K562 (cell line): ENCODE results near the gene DIAPH3. TPM values are rescaled to one million over a fixed set of nuclear protein-coding genes. Genes with fewer than 3 reads are reported as not detected.

Experiments
- ATAC-seq: fragments of 200-7000 bp; cut with Tn5 transposase; 3 replicates; pipeline ENCODE4 v1.9.1; 2020; ENCODE audit warnings: moderate library complexity
- BruUV-seq: library from RNA; stranded (reverse); fragments of 400-500 nt; replicated peaks from 2 replicates; lab custom pipeline; 2021; lab: Mats Ljungman, UMichigan
- CTCF ChIA-PET: fragments of 300-600 bp; formaldehyde crosslinking; extraction: SDS; loops from one replicate; lab custom pipeline; 2021; ENCODE audit warnings: low intra/inter-chr PET ratio; lab: Yijun Ruan, JAX
- POLR2A ChIA-PET: fragments of 300-600, 350-650 bp; sonication (Branson Sonifier 250); formaldehyde crosslinking; extraction: SDS; loops from one replicate; lab custom pipeline; 2021; ENCODE audit warnings: antibody characterized with exemption, inconsistent platforms; lab: Yijun Ruan, JAX
- DNase-seq, 4 experiments: peaks; one replicate each; pipeline versions ENCODE4 v3.0.0 to v3.0.0-alpha.2; 2011 to 2018; ENCODE audit warnings: low spot score in 3 of 4, mixed read lengths in 3 of 4; ENCODE audit errors: extremely low read depth in 1 of 4
- FAIRE-seq: peaks from 2 replicates; lab custom pipeline; 2011; peaks lifted over from hg19 to GRCh38; lab: Jason Lieb, UNC
- H2AFZ ChIP-seq: 2 replicates; pipeline ENCODE4 v1.6.0; 2011; ENCODE audit warnings: low read depth, low read length, control low read depth, inconsistent platforms
- H3K27ac ChIP-seq: fragments of 200-600 bp; 3 replicates; pipeline ENCODE4 v1.8.0; 2011; ENCODE audit warnings: low read depth, mild to moderate bottlenecking, control low read depth, inconsistent platforms, low read length, moderate library complexity, mixed read lengths; ENCODE audit errors: extremely low read depth
- H3K27me3 ChIP-seq, 2 experiments: fragments of 300-600 bp in 1 of 2; 2 replicates in 1 of 2; 3 replicates in 1 of 2; pipeline versions ENCODE4 v1.6.0 to v1.8.0; 2011; ENCODE audit warnings: inconsistent platforms in 2 of 2, low read length in 2 of 2, mild to moderate bottlenecking in 1 of 2, mixed read lengths in 1 of 2, moderate library complexity in 1 of 2; ENCODE audit not compliant: control insufficient read depth in 2 of 2, insufficient read depth in 2 of 2
- H3K36me3 ChIP-seq: fragments of 300-600 bp; 3 replicates; pipeline ENCODE4 v1.8.0; 2011; ENCODE audit warnings: mild to moderate bottlenecking, low read length, inconsistent platforms; ENCODE audit not compliant: control insufficient read depth, insufficient read depth
- H3K4me1 ChIP-seq, 2 experiments: fragments of 200-600 bp in 1 of 2; replicated peaks in 1 of 2; 2 replicates in 1 of 2; 3 replicates in 1 of 2; pipeline versions ENCODE4 v1.5.1 to v1.8.0; 2011; ENCODE audit warnings: inconsistent platforms in 2 of 2, low read length in 2 of 2, mild to moderate bottlenecking in 1 of 2, mixed read lengths in 1 of 2, moderate library complexity in 1 of 2; ENCODE audit not compliant: control insufficient read depth in 2 of 2, insufficient read depth in 2 of 2
- H3K4me2 ChIP-seq: 2 replicates; pipeline ENCODE4 v1.6.1; 2011; ENCODE audit warnings: low read length, control low read depth, inconsistent platforms, mixed read lengths; ENCODE audit not compliant: insufficient read depth
- H3K4me3 ChIP-seq: fragments of 200-600 bp; sonication (generic), shearing (Covaris generic); 2 replicates; pipeline ENCODE4 v1.5.1; 2016; ENCODE audit warnings: control low read depth, inconsistent platforms
- H3K79me2 ChIP-seq: fragments of 200-600 bp; 3 replicates; pipeline ENCODE4 v1.8.0; 2011; ENCODE audit warnings: low read length, inconsistent platforms; ENCODE audit not compliant: control insufficient read depth, insufficient read depth
- H3K9ac ChIP-seq, 2 experiments: 2 replicates each; pipeline versions ENCODE4 v1.6.0 to v1.6.1; 2011; ENCODE audit warnings: low read depth in 2 of 2, low read length in 2 of 2, control low read depth in 1 of 2, inconsistent platforms in 1 of 2, mild to moderate bottlenecking in 1 of 2, mixed read lengths in 1 of 2; ENCODE audit not compliant: insufficient read depth in 1 of 2
- H3K9me1 ChIP-seq: one replicate; pipeline ENCODE4 v1.6.0; 2011; ENCODE audit warnings: inconsistent platforms, mild to moderate bottlenecking, low read length, moderate library complexity; ENCODE audit not compliant: control insufficient read depth, insufficient read depth
- H3K9me3 ChIP-seq: replicated peaks from 2 replicates; pipeline ENCODE4 v1.5.1; 2011; ENCODE audit warnings: low read depth, low read length, inconsistent platforms; ENCODE audit not compliant: control insufficient read depth, insufficient read depth
- H4K20me1 ChIP-seq: replicated peaks from 2 replicates; pipeline ENCODE4 v1.6.1; 2011; ENCODE audit warnings: low read length, inconsistent platforms, mixed read lengths; ENCODE audit not compliant: control insufficient read depth, insufficient read depth
- CHD4 ChIP-seq: fragments of 200-600 bp; sonication (generic); IDR thresholded peaks from 3 replicates; pipeline ENCODE4 v1.6.1; 2012; ENCODE audit warnings: low read depth, mild to moderate bottlenecking, mixed read lengths, low read length, inconsistent platforms; ENCODE audit not compliant: insufficient read depth, insufficient replicate concordance, poor library complexity, severe bottlenecking
- CHD7 ChIP-seq: fragments of 200-600 bp; sonication (generic); IDR thresholded peaks from one replicate; pipeline ENCODE4 v1.6.1; 2012; ENCODE audit warnings: mild to moderate bottlenecking, low read depth, low read length, inconsistent platforms
- CSDE1 ChIP-seq, 2 experiments: fragments of 450-650 bp; IDR thresholded peaks; 2 replicates each; pipeline ENCODE4 v1.6.1; 2016; ENCODE audit warnings: mild to moderate bottlenecking in 1 of 2
- DACH1 ChIP-seq: fragments of 450-650 bp; IDR thresholded peaks from 2 replicates; pipeline ENCODE4 v1.6.1; 2018; ENCODE audit not compliant: partially characterized antibody
- GABPA ChIP-seq: fragments of 200-800 bp; sonication (Bioruptor generic); conservative IDR thresholded peaks from 2 replicates; pipeline ENCODE4 v1.6.1; 2016; ENCODE audit warnings: low read depth, missing genetic modification characterization, missing compliant biosample characterization
- NCOA4 ChIP-seq: fragments of 450-650 bp; IDR thresholded peaks from 2 replicates; pipeline ENCODE4 v1.6.1; 2018; ENCODE audit warnings: mild to moderate bottlenecking; ENCODE audit not compliant: partially characterized antibody
- POLR2B ChIP-seq: fragments of 450-650 bp; IDR thresholded peaks from 2 replicates; pipeline ENCODE4 v1.6.1; 2018; ENCODE audit warnings: low read depth; ENCODE audit not compliant: partially characterized antibody
- RBM14 ChIP-seq: fragments of 200-400 bp; formaldehyde crosslinking; IDR thresholded peaks from 2 replicates; pipeline ENCODE4 v1.6.1; 2018; ENCODE audit warnings: low read depth, mild to moderate bottlenecking, low read length, moderate library complexity, borderline replicate concordance; ENCODE audit not compliant: insufficient read depth
- RNF2 ChIP-seq: sonication (generic); IDR thresholded peaks from 2 replicates; pipeline ENCODE4 v1.6.1; 2016
- ZKSCAN8 ChIP-seq: fragments of 200-800 bp; sonication (Bioruptor generic); IDR thresholded peaks from 2 replicates; pipeline ENCODE4 v1.6.1; 2016; ENCODE audit warnings: missing genetic modification characterization, missing compliant biosample characterization
- ZNF143 ChIP-seq: sonication (generic); formaldehyde crosslinking; IDR thresholded peaks from 2 replicates; pipeline ENCODE4 v1.9.0; 2022; ENCODE audit warnings: mild to moderate bottlenecking, missing genetic modification reagents
- ZNF175 ChIP-seq: fragments of 200-800 bp; sonication (Bioruptor generic); IDR thresholded peaks from 2 replicates; pipeline ENCODE4 v1.6.1; 2016; ENCODE audit warnings: low read depth, mild to moderate bottlenecking, missing genetic modification characterization, missing compliant biosample characterization
- ZNF583 ChIP-seq: fragments of 250-450 bp; sonication (Bioruptor Pico); IDR thresholded peaks from 2 replicates; pipeline ENCODE4 v1.4.0; 2020
- ZNF75A ChIP-seq: fragments of 450-650 bp; formaldehyde crosslinking; IDR thresholded peaks from 2 replicates; pipeline ENCODE4 v1.4.0; 2020; ENCODE audit warnings: mild to moderate bottlenecking
- WGBS: fragments of 100-300 bp; shearing (Covaris generic); methylation state at CpG from one replicate; pipeline ENCODE4 v1.1.6; 2016; ENCODE audit warnings: low coverage, mixed read lengths; ENCODE audit not compliant: insufficient coverage; ENCODE audit errors: missing lambda C conversion rate; 5-methylcytosine and 5-hydroxymethylcytosine counted together
- in situ Hi-C: fragments of 300-500 bp; cut with MboI; formaldehyde crosslinking; loops from 4 replicates; pipeline ENCODE4 v1.15.0; 2018; ENCODE audit warnings: inconsistent platforms, mixed read lengths
- intact Hi-C: fragments of 100-400 bp; cut with micrococcal nuclease; formaldehyde crosslinking; loops from 2 replicates; pipeline ENCODE4 v1.14.2; 2022
- polyA plus RNA-seq, 8 experiments: library from polyadenylated mRNA; depleted of rRNA in 4 of 8; stranded (reverse) in 5 of 8; unstranded in 3 of 8; fragments of >200 nt; fragmentation: Nextera tagmentation in 2 of 8; fragmentation: Illumina TruSeq in 1 of 8; extraction: Ambion mirVana in 2 of 8; extraction: Trizol in 1 of 8; gene quantifications; 2 replicates each; pipeline versions ENCODE4 v1.2.1 to v1.2.3, GENCODE V29; 2011 to 2014; ENCODE audit warnings: inconsistent platforms in 1 of 8, missing spikeins in 1 of 8
- total RNA-seq, 7 experiments: library from RNA; depleted of rRNA in 6 of 7; stranded (reverse); fragments of >200 nt in 6 of 7; fragmentation: Illumina TruSeq in 2 of 7; extraction: Trizol in 2 of 7; gene quantifications; 2 replicates each; pipeline versions ENCODE4 v1.2.1 to v1.2.3, GENCODE V29; 2011 to 2021; ENCODE audit warnings: low replicate concordance in 1 of 7

DIAPH3 gene
- total and polyA plus RNA-seq, 9 of the 15 experiments (the other 6 are each of a cell fraction or from before 2014, with no cell fraction given), result 9.0 to 18.7 (median 14.7) TPM

DNA sequence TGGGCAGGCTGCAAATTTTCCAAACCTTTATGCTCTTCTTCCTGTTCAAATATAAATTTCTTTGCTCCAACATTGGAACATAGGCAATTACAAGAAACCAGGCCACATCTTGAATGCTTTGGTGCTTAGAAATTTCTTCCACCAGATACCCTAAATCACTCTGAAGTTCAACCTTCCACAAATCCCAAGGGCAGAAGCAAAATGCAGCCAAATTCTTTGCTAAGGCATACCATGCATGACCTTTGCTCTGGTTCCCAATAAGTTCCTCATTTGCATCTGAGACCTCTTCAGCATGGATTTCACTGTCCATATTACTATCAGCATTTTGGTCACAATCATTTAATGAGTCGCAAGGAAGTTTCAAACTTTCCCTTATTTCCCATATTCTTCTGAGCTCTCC, 130.9 kb downstream of the DIAPH3 start:
- Histone ChIP-seq H3K9me1 (no peaks in the 10 kb centered on the region), H3K27ac (no peak overlapping the region), H3K9me3 (no peaks in the 10 kb centered on the region), H3K4me3 (no peak overlapping the region), H3K4me2 (no peak overlapping the region), H3K79me2 (no peaks in the 10 kb centered on the region), H3K9ac (no peak overlapping the region), H2AFZ (no peak overlapping the region), H3K36me3 (no peaks in the 10 kb centered on the region; the same call in 2 of the 3 replicates), H3K27me3 (no peaks in the 10 kb centered on the region), H3K4me1 (no peaks in the 10 kb centered on the region), H4K20me1 (no peaks in the 10 kb centered on the region)
- no peak for FAIRE-seq
- in situ Hi-C loops, result no loop called here
- BruUV-seq, result no TSS peak
- ChIA-PET POLR2A (no interaction called here), CTCF (no interaction called here)
- intact Hi-C loops, result no loop called here
- 78% methylated on average over 1 of the region's 1 CpG for WGBS
- no peak for DNase-seq
- no peak for ATAC-seq
- TF ChIP-seq RNF2 (no peak), CHD4 (no peak), GABPA (tag) (no peak), POLR2B (no peak), DACH1 (no peak), CSDE1 (IDR thresholded peaks at IDR 0.05) (no peak), RBM14 (no peak), ZNF583 (no peak), ZNF175 (CRISPR knock-in tag) (no peak), ZNF75A (CRISPR knock-in tag) (no peak), NCOA4 (no peak), ZNF143 (no peak), CHD7 (no peak), ZKSCAN8 (CRISPR knock-in tag) (no peak)
